H9 (cell line): ENCODE measurements around the gene CREB3L2. TPM values are rescaled to one million over a fixed set of nuclear protein-coding genes. Genes with fewer than 3 reads are reported as not detected.

Experiments
- DNase-seq: peaks from one replicate; pipeline ENCODE4 v3.0.0-alpha.2; 2017
- H2AFZ ChIP-seq: one replicate; pipeline ENCODE4 v1.6.1; 2013; ENCODE audit warnings: mild to moderate bottlenecking, low read length, control low read depth, moderate library complexity
- H2AK5ac ChIP-seq: 2 replicates; pipeline ENCODE4 v1.6.1; 2013; ENCODE audit warnings: low read length, control low read depth, mixed read lengths; ENCODE audit not compliant: insufficient read length
- H2BK120ac ChIP-seq: one replicate; pipeline ENCODE4 v1.6.1; 2013; ENCODE audit warnings: low read depth, mild to moderate bottlenecking, low read length, control low read depth, inconsistent platforms; ENCODE audit not compliant: poor library complexity, severe bottlenecking
- H2BK12ac ChIP-seq: 2 replicates; pipeline ENCODE4 v1.6.1; 2013; ENCODE audit warnings: low read length, control low read depth, mixed read lengths, low read depth; ENCODE audit not compliant: insufficient read length
- H2BK15ac ChIP-seq: 2 replicates; pipeline ENCODE4 v1.6.1; 2013; ENCODE audit warnings: low read depth, low read length, control low read depth
- H2BK20ac ChIP-seq: one replicate; pipeline ENCODE4 v1.6.1; 2013; ENCODE audit warnings: low read depth, mild to moderate bottlenecking, low read length, control low read depth, inconsistent platforms; ENCODE audit not compliant: poor library complexity, severe bottlenecking
- H2BK5ac ChIP-seq: 2 replicates; pipeline ENCODE4 v1.6.1; 2013; ENCODE audit warnings: low read length, control low read depth, mixed read lengths; ENCODE audit not compliant: insufficient read length
- H3K14ac ChIP-seq: 2 replicates; pipeline ENCODE4 v1.6.1; 2013; ENCODE audit warnings: low read length, control low read depth; ENCODE audit not compliant: insufficient read depth
- H3K18ac ChIP-seq: 2 replicates; pipeline ENCODE4 v1.6.1; 2013; ENCODE audit warnings: low read depth, mild to moderate bottlenecking, mixed read lengths, low read length, control low read depth; ENCODE audit not compliant: insufficient read length
- H3K23ac ChIP-seq: 2 replicates; pipeline ENCODE4 v1.6.1; 2013; ENCODE audit warnings: low read length, control low read depth, mixed read lengths, low read depth; ENCODE audit not compliant: insufficient read length
- H3K23me2 ChIP-seq: 2 replicates; pipeline ENCODE4 v1.6.1; 2013; ENCODE audit warnings: low read depth, mild to moderate bottlenecking, mixed read lengths, low read length, control low read depth; ENCODE audit not compliant: insufficient read length, poor library complexity, severe bottlenecking
- H3K27ac ChIP-seq: 2 replicates; pipeline ENCODE4 v1.5.1; 2013; ENCODE audit warnings: low read length, control low read depth, mixed read lengths, low read depth; ENCODE audit not compliant: insufficient read length
- H3K27me3 ChIP-seq: 2 replicates; pipeline ENCODE4 v1.6.1; 2013; ENCODE audit warnings: low read length, control low read depth, inconsistent platforms; ENCODE audit not compliant: insufficient read depth
- H3K4ac ChIP-seq: 2 replicates; pipeline ENCODE4 v1.6.1; 2013; ENCODE audit warnings: low read depth, mild to moderate bottlenecking, control low read depth, inconsistent platforms, low read length, moderate library complexity
- H3K4me1 ChIP-seq: 2 replicates; pipeline ENCODE4 v1.6.1; 2013; ENCODE audit warnings: low read length, control low read depth, inconsistent platforms; ENCODE audit not compliant: insufficient read depth
- H3K4me2 ChIP-seq: 2 replicates; pipeline ENCODE4 v1.6.1; 2013; ENCODE audit warnings: low read length, control low read depth, mixed read lengths; ENCODE audit not compliant: insufficient read length, insufficient read depth
- H3K56ac ChIP-seq: 2 replicates; pipeline ENCODE4 v1.6.1; 2013; ENCODE audit warnings: low read depth, mild to moderate bottlenecking, mixed read lengths, low read length, control low read depth; ENCODE audit not compliant: insufficient read length
- H3K79me1 ChIP-seq: 2 replicates; pipeline ENCODE4 v1.6.1; 2013; ENCODE audit warnings: low read depth, mild to moderate bottlenecking, moderate library complexity, low read length, control low read depth, inconsistent platforms; ENCODE audit not compliant: insufficient read depth, poor library complexity, severe bottlenecking
- H3K79me2 ChIP-seq: 2 replicates; pipeline ENCODE4 v1.6.1; 2013; ENCODE audit warnings: low read length, control low read depth, inconsistent platforms; ENCODE audit not compliant: insufficient read depth
- H3K9ac ChIP-seq: 2 replicates; pipeline ENCODE4 v1.6.1; 2013; ENCODE audit warnings: low read length, control low read depth, mixed read lengths; ENCODE audit not compliant: insufficient read length; ENCODE audit errors: extremely low read depth
- H3K9me3 ChIP-seq: one replicate; pipeline ENCODE4 v1.6.1; 2013; ENCODE audit warnings: low read depth, low read length, inconsistent platforms; ENCODE audit not compliant: control insufficient read depth
- H3T11ph ChIP-seq: one replicate; pipeline ENCODE4 v1.6.1; 2013; ENCODE audit warnings: mild to moderate bottlenecking, low read length, control low read depth, inconsistent platforms
- H4K20me1 ChIP-seq: one replicate; pipeline ENCODE4 v1.6.1; 2013; ENCODE audit not compliant: control insufficient read depth, insufficient read length, insufficient read depth
- H4K5ac ChIP-seq: 2 replicates; pipeline ENCODE4 v1.6.1; 2013; ENCODE audit warnings: low read depth, mild to moderate bottlenecking, mixed read lengths, low read length, control low read depth; ENCODE audit not compliant: insufficient read length
- H4K8ac ChIP-seq: replicated peaks from 2 replicates; pipeline ENCODE4 v1.6.1; 2013; ENCODE audit warnings: low read length, control low read depth, mixed read lengths, low read depth; ENCODE audit not compliant: insufficient read length
- H4K91ac ChIP-seq: 2 replicates; pipeline ENCODE4 v1.6.1; 2013; ENCODE audit warnings: low read depth, mild to moderate bottlenecking, moderate library complexity, mixed read lengths, low read length, control low read depth; ENCODE audit not compliant: insufficient read length
- H3K27ac Mint-ChIP-seq, 3 experiments: 2 replicates in 2 of 3; 3 replicates in 1 of 3; pipeline ENCODE4 v1.8.0; 2020 to 2021; ENCODE audit warnings: mixed read lengths in 3 of 3, mild to moderate bottlenecking in 1 of 3, moderate library complexity in 1 of 3
- H3K27me3 Mint-ChIP-seq: 2 replicates; pipeline ENCODE4 v1.8.0; 2021; ENCODE audit warnings: low read depth, mild to moderate bottlenecking, moderate library complexity, mixed read lengths
- H3K36me3 Mint-ChIP-seq, 3 experiments: 2 replicates in 2 of 3; 3 replicates in 1 of 3; pipeline ENCODE4 v1.8.0; 2020 to 2021; ENCODE audit warnings: low read depth in 3 of 3, mixed read lengths in 3 of 3; ENCODE audit not compliant: insufficient read depth in 1 of 3
- H3K4me1 Mint-ChIP-seq, 2 experiments: 2 replicates each; pipeline ENCODE4 v1.8.0; 2020; ENCODE audit warnings: mixed read lengths in 2 of 2
- H3K4me3 Mint-ChIP-seq, 2 experiments: 2 replicates in 1 of 2; 3 replicates in 1 of 2; pipeline ENCODE4 v1.8.0; 2020 to 2021; ENCODE audit warnings: mild to moderate bottlenecking in 2 of 2, mixed read lengths in 2 of 2, moderate library complexity in 1 of 2
- H3K9me3 Mint-ChIP-seq, 2 experiments: 2 replicates in 1 of 2; 3 replicates in 1 of 2; pipeline ENCODE4 v1.8.0; 2020; ENCODE audit warnings: mild to moderate bottlenecking in 2 of 2, mixed read lengths in 2 of 2, moderate library complexity in 1 of 2
- WGBS: extraction: QIAGEN DNeasy Blood & Tissue Kit; methylation state at CpG from one replicate; pipeline ENCODE4 v1.1.7; 2013; ENCODE audit warnings: missing lambda C conversion rate, low lambda C conversion rate, mixed read lengths; ENCODE audit not compliant: insufficient read length; ENCODE audit errors: extremely low coverage; 5-methylcytosine and 5-hydroxymethylcytosine counted together
- total RNA-seq: library from RNA; stranded (reverse); gene quantifications from 2 replicates; pipeline ENCODE4 v1.2.1, GENCODE V29; 2021
- TF ChIP-seq, protein P1 (sequence below): fragments of 200-600 bp; sonication (generic); conservative IDR thresholded peaks from 3 replicates; pipeline ENCODE4 v1.8.0; 2021; ENCODE audit warnings: antibody characterized with exemption, mild to moderate bottlenecking

The CREB3L2 gene
- total RNA-seq, 1 experiment from 2014 or later = 60.7 TPM

DNA sequence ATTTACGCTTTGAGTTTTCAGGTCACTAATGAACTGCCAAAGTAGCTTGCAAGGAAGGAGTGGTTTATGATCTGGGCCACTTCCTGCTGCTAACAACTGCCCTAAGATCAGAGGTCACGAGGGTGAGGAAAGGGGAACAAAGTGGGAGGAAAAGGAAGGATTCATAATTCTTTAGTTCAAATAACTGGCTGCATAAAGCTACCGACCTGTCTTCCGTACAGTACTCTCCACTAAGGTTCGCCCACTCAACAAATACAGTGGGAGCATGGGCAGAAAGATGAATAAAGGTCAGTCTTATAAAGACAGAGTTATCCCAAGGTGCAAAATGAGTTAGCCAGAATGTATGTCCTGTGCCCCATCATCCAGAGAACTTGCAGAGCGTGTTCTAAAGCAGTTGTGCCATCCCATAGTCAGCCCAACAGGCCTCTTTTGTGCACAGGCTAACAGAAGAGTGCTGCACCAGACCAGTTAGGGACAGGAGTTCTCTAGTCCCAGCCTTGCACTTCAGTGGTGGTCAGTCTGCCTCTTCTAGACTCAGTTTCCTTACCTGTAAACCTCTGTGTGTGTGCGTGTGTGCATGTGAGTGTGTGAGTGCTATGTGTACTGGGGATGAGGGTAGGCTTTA lies 65.9 kb downstream of the CREB3L2 start:
- no peaks in the 10 kb centered on the region for H3K9me3 Mint-ChIP-seq
- whole genome bisulfite sequencing = no CpG with 5 or more reads among the region's 7 CpGs
- Histone ChIP-seq H3K23ac (no peak overlapping the region), H3K14ac (no peak overlapping the region), H3K27me3 (no peaks in the 10 kb centered on the region), H3K9ac (no peak overlapping the region), H4K5ac (no peak overlapping the region), H3K56ac (no peak overlapping the region), H3K79me2 (peaks cover 5% of the 10 kb centered on the region; the same call in 1 of the 2 replicates), H3K23me2 (no peaks in the 10 kb centered on the region), H3K4me1 (peaks cover 13% of the 10 kb centered on the region; the same call in 1 of the 2 replicates), H2BK120ac (no peak overlapping the region), H4K20me1 (peaks cover 2% of the 10 kb centered on the region), H2BK20ac (no peak overlapping the region), H3K27ac (no peak overlapping the region), H3K4me2 (no peak overlapping the region), H2BK5ac (no peak overlapping the region), H3T11ph (no peak overlapping the region), H3K9me3 (no peaks in the 10 kb centered on the region), H4K8ac (no peak overlapping the region), H2AK5ac (no peak overlapping the region), H2AFZ (no peak overlapping the region), H2BK15ac (no peak overlapping the region), H3K18ac (no peak overlapping the region), H3K79me1 (peaks cover 4% of the 10 kb centered on the region), H4K91ac (no peak overlapping the region), H3K4ac (no peak overlapping the region), H2BK12ac (no peak overlapping the region)
- no peak overlapping the region for H3K4me3 Mint-ChIP-seq
- peak overlapping the region in 1 of 3 experiments; percentile 81; a peak in 3 of 7 replicates for H3K27ac Mint-ChIP-seq
- DNase-seq = no peak
- TF ChIP-seq, protein P1, sequence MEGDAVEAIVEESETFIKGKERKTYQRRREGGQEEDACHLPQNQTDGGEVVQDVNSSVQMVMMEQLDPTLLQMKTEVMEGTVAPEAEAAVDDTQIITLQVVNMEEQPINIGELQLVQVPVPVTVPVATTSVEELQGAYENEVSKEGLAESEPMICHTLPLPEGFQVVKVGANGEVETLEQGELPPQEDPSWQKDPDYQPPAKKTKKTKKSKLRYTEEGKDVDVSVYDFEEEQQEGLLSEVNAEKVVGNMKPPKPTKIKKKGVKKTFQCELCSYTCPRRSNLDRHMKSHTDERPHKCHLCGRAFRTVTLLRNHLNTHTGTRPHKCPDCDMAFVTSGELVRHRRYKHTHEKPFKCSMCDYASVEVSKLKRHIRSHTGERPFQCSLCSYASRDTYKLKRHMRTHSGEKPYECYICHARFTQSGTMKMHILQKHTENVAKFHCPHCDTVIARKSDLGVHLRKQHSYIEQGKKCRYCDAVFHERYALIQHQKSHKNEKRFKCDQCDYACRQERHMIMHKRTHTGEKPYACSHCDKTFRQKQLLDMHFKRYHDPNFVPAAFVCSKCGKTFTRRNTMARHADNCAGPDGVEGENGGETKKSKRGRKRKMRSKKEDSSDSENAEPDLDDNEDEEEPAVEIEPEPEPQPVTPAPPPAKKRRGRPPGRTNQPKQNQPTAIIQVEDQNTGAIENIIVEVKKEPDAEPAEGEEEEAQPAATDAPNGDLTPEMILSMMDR = no peak
- peaks cover 45 to 46% of the 10 kb centered on the region in 2 experiments for H3K4me1 Mint-ChIP-seq
- no peaks in the 10 kb centered on the region for H3K27me3 Mint-ChIP-seq
- peaks cover 0 to 3% (median 3%) of the 10 kb centered on the region in 3 experiments; a peak in 2 of 7 replicates for H3K36me3 Mint-ChIP-seq
